22Rv1 (cell line): ENCODE measurements around the gene SH3TC2.

ENCODE experiments used
- ZFX ChIP-seq: fragments of 450-650 bp; IDR thresholded peaks from 2 replicates; pipeline ENCODE4 v1.6.1; 2017; ENCODE audit warnings: antibody characterized with exemption, borderline replicate concordance
- TF ChIP-seq, protein P1 (sequence below): fragments of 450-650 bp; IDR thresholded peaks from 2 replicates; pipeline ENCODE4 v1.5.1; 2017; ENCODE audit warnings: mild to moderate bottlenecking

DNA sequence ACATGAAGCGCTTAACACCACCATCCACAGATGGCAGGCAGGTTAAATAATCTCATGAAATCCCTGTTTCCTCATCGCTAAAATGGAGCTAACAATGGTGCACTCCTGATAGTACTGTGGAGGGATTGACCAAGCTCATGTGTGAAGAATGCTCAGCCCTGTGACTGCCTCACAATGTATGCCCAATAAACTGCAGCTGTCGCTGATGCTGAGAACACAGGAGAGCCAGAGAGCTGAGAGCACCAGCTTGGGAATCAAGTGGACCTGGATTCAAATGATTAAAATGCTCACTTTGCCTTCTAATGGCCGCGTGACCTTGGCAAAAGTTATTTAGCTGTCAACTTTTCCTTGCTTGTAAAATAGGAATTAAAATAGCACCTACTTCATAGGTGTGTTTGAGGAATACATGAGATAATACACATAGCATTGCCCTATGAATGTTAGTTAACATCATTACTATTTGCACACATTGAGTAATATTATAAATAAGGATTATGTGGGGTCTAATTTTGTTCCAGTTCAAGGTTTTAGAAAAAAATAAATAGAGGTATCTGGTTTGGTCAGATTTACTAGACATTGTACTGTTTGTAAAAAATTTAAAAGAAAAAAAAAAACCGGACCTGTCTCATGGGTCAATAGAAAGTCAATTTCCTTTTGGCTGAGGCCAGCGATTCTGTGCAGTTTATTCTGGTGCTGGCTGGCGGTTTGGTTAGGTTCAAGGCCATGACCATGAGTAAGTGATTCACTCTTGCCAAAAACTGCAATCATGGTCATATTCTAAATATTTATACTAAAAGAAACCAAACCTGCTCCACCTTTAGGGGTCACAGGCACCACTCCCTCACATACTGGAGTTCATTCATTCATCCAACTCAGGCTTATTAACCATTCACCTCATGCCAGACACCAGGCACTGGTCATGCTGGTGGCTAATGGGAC, 101.3 kb downstream of the SH3TC2 start:
- TF ChIP-seq, protein P1, sequence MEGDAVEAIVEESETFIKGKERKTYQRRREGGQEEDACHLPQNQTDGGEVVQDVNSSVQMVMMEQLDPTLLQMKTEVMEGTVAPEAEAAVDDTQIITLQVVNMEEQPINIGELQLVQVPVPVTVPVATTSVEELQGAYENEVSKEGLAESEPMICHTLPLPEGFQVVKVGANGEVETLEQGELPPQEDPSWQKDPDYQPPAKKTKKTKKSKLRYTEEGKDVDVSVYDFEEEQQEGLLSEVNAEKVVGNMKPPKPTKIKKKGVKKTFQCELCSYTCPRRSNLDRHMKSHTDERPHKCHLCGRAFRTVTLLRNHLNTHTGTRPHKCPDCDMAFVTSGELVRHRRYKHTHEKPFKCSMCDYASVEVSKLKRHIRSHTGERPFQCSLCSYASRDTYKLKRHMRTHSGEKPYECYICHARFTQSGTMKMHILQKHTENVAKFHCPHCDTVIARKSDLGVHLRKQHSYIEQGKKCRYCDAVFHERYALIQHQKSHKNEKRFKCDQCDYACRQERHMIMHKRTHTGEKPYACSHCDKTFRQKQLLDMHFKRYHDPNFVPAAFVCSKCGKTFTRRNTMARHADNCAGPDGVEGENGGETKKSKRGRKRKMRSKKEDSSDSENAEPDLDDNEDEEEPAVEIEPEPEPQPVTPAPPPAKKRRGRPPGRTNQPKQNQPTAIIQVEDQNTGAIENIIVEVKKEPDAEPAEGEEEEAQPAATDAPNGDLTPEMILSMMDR: no peak
- no peak for TF ChIP-seq ZFX
